Activated CD8-positive, alpha-beta memory T cell treated with anti-CD3 and anti-CD28 coated beads for 4 hours (primary cell): ENCODE results near the gene ZBTB8OS.
A peak's percentile ranks its signal among the peaks of the same experiment; 100 is the strongest.
"Not testable (repeated sequence)": the region's sequence is repeated elsewhere in the genome, so short reads cannot be mapped to it uniquely, and the experiment has no call there.

ENCODE experiments used
- DNase-seq, 2 donors: peaks; one replicate each; pipeline ENCODE4 v3.0.0-alpha.2; 2020; ENCODE audit warnings: low read depth in 2 of 2

ZBTB8OS gene

GRCh38 chr1:32650248-32650751 is at the start of gene ZBTB8OS:
Gene ZBTB8OS, minus strand, starts transcription at chr1:32650550. Its CDS starts 21 bp downstream, at chr1:32650529.
- DNase-seq: peak; percentile 70 to 75

- not testable (repeated sequence) for DNase-seq
These were observed 46.6 kb upstream of the ZBTB8OS start for GRCh38 chr1:32696996-32697395.

GRCh38 chr1:32696041-32696440 is 45.7 kb upstream of the ZBTB8OS start:
- DNase-seq: no peak

- no peak for DNase-seq
These were observed 45.0 kb upstream of the ZBTB8OS start for GRCh38 chr1:32695098-32695904.

- no peak for DNase-seq
These were observed 43.3 kb upstream of the ZBTB8OS start for GRCh38 chr1:32693455-32694174.

GRCh38 chr1:32686387-32686786 is 36.0 kb upstream of the ZBTB8OS start:
- DNase-seq: no peak

GRCh38 chr1:32685498-32685897 is 35.1 kb upstream of the ZBTB8OS start:
- DNase-seq: no peak

- no peak for DNase-seq
These were observed 33.9 kb upstream of the ZBTB8OS start for GRCh38 chr1:32684167-32684811.

- DNase-seq: no peak
These were observed 33.0 kb upstream of the ZBTB8OS start for GRCh38 chr1:32683397-32683796.

- DNase-seq: no peak
These were observed 31.6 kb upstream of the ZBTB8OS start for GRCh38 chr1:32681999-32682398.

- DNase-seq: no peak
These were observed 31.2 kb upstream of the ZBTB8OS start for GRCh38 chr1:32681509-32681908.

GRCh38 chr1:32680642-32681041 is 30.3 kb upstream of the ZBTB8OS start:
- no peak for DNase-seq

GRCh38 chr1:32679993-32680392 is 29.6 kb upstream of the ZBTB8OS start:
- DNase-seq: not testable (repeated sequence)

- DNase-seq: no peak
These were observed 26.6 kb upstream of the ZBTB8OS start for GRCh38 chr1:32676945-32677344.

GRCh38 chr1:32668716-32669115 is 18.4 kb upstream of the ZBTB8OS start:
- not testable (repeated sequence) for DNase-seq

GRCh38 chr1:32666901-32667566 is 16.7 kb upstream of the ZBTB8OS start:
- no peak for DNase-seq

- DNase-seq: no peak
These were observed 15.6 kb upstream of the ZBTB8OS start for GRCh38 chr1:32665915-32666314.

- DNase-seq: no peak
These were observed 9.2 kb upstream of the ZBTB8OS start for GRCh38 chr1:32659581-32659980.

- DNase-seq: no peak
These were observed 2.1 kb upstream of the ZBTB8OS start for GRCh38 chr1:32652244-32652962.

GRCh38 chr1:32651461-32652073 is 1.2 kb upstream of the ZBTB8OS start:
- DNase-seq: no peak
